Measurements from ENCODE around the gene HAT1.

DNA sequence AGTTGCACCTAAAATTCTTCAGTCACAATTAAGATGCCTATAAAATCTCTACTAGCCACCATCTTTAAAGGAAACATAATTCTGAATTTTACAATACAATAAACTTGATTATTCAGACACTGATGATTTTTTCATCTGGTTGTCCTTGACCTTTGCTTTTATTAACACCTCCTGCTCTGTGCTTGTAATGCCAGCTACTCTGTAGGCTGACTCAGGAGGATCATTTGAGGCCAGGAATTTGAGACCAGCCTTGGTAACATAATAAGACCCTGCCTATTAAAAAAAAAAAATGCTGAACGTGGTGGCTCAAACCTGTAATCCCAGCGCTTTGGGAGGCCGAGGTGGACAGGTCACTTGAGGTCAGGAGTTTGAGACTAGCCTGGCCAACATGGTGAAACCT is 38.3 kb downstream of the HAT1 start:
- TF ChIP-seq POLR2A (IDR thresholded peaks at IDR 0.05) (no peak), EP300 (IDR thresholded peaks at IDR 0.05) (no peak)
- TF ChIP-seq, protein P1, sequence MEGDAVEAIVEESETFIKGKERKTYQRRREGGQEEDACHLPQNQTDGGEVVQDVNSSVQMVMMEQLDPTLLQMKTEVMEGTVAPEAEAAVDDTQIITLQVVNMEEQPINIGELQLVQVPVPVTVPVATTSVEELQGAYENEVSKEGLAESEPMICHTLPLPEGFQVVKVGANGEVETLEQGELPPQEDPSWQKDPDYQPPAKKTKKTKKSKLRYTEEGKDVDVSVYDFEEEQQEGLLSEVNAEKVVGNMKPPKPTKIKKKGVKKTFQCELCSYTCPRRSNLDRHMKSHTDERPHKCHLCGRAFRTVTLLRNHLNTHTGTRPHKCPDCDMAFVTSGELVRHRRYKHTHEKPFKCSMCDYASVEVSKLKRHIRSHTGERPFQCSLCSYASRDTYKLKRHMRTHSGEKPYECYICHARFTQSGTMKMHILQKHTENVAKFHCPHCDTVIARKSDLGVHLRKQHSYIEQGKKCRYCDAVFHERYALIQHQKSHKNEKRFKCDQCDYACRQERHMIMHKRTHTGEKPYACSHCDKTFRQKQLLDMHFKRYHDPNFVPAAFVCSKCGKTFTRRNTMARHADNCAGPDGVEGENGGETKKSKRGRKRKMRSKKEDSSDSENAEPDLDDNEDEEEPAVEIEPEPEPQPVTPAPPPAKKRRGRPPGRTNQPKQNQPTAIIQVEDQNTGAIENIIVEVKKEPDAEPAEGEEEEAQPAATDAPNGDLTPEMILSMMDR (IDR thresholded peaks at IDR 0.05) = no peak
